HepG2 (cell line): Measurements from ENCODE around the gene AAR2. TPM values are rescaled to one million over a fixed set of nuclear protein-coding genes. Genes with fewer than 3 reads are reported as not detected.

ENCODE experiments used
- ARID2 ChIP-seq: sonication (generic); formaldehyde crosslinking; IDR thresholded peaks from 2 replicates; pipeline ENCODE4 v1.8.1; 2022; ENCODE audit warnings: mild to moderate bottlenecking, missing genetic modification reagents, borderline replicate concordance
- CBX1 ChIP-seq: IDR thresholded peaks from one replicate; pipeline ENCODE4 v1.6.1; 2016; ENCODE audit warnings: antibody characterized with exemption, low read depth
- GATAD2A ChIP-seq: IDR thresholded peaks from 2 replicates; pipeline ENCODE4 v1.6.1; 2016
- MAF1 ChIP-seq: sonication (generic); formaldehyde crosslinking; IDR thresholded peaks from 2 replicates; pipeline ENCODE4 v1.5.0; 2020; ENCODE audit warnings: missing genetic modification reagents, borderline replicate concordance
- SOX5 ChIP-seq: IDR thresholded peaks from 2 replicates; pipeline ENCODE4 v1.6.1; 2016; ENCODE audit warnings: borderline replicate concordance
- THAP11 ChIP-seq: IDR thresholded peaks from 2 replicates; pipeline ENCODE4 v1.6.1; 2016; ENCODE audit warnings: missing biosample characterization, missing genetic modification reagents
- ZFP37 ChIP-seq: sonication (generic); formaldehyde crosslinking; IDR thresholded peaks from 2 replicates; pipeline ENCODE4 v1.4.0; 2020; ENCODE audit warnings: missing genetic modification reagents, borderline replicate concordance
- ZNF350 ChIP-seq: sonication (generic); formaldehyde crosslinking; IDR thresholded peaks from 2 replicates; pipeline ENCODE4 v1.4.0; 2020; ENCODE audit warnings: mild to moderate bottlenecking, low read depth, missing genetic modification reagents, borderline replicate concordance
- ZNF460 ChIP-seq: sonication (generic); formaldehyde crosslinking; IDR thresholded peaks from 2 replicates; pipeline ENCODE4 v1.5.1; 2020; ENCODE audit warnings: missing genetic modification reagents, mild to moderate bottlenecking, borderline replicate concordance
- polyA plus RNA-seq, 8 experiments: library from polyadenylated mRNA; depleted of rRNA in 3 of 8; stranded (reverse) in 7 of 8; unstranded in 1 of 8; fragments of >200 nt; fragmentation: Illumina TruSeq in 4 of 8; extraction: Trizol in 4 of 8; gene quantifications; 2 replicates each; pipeline versions ENCODE4 v1.2.1 to v1.2.3, GENCODE V29; 2011 to 2016; ENCODE audit warnings: low read depth in 4 of 8, missing spikeins in 1 of 8, mixed read lengths in 1 of 8; ENCODE audit not compliant: insufficient read depth in 1 of 8
- total RNA-seq, 5 experiments: library from RNA; depleted of rRNA; stranded (reverse); fragments of >200 nt; fragmentation: Illumina TruSeq; extraction: Trizol; gene quantifications; 2 replicates each; pipeline ENCODE4 v1.2.3, GENCODE V29; 2016; ENCODE audit warnings: low read depth in 1 of 5
- TF ChIP-seq, protein P1 (sequence below): sonication (generic); formaldehyde crosslinking; IDR thresholded peaks from 2 replicates; pipeline ENCODE4 v1.8.1; 2023; ENCODE audit warnings: mild to moderate bottlenecking, inconsistent platforms, moderate library complexity, missing genetic modification reagents, borderline replicate concordance
- TF ChIP-seq, protein P2 (sequence below): sonication (generic); formaldehyde crosslinking; IDR thresholded peaks from 2 replicates; pipeline ENCODE4 v1.4.0; 2020; ENCODE audit warnings: missing genetic modification reagents, borderline replicate concordance
- TF ChIP-seq, protein P3 (sequence below): sonication (generic); formaldehyde crosslinking; IDR thresholded peaks from 2 replicates; pipeline ENCODE4 v1.4.0; 2020; ENCODE audit warnings: missing genetic modification reagents
- TF ChIP-seq, protein P4 (sequence below): IDR thresholded peaks from 2 replicates; pipeline ENCODE4 v1.6.1; 2018; ENCODE audit warnings: missing genetic modification reagents
- TF ChIP-seq, protein P5 (sequence below): sonication (generic); formaldehyde crosslinking; IDR thresholded peaks from 2 replicates; pipeline ENCODE4 v1.5.0; 2020; ENCODE audit warnings: mild to moderate bottlenecking, low read depth, missing genetic modification reagents, borderline replicate concordance
- TF ChIP-seq, protein P6 (sequence below): sonication (generic); formaldehyde crosslinking; IDR thresholded peaks from 2 replicates; pipeline ENCODE4 v1.5.1; 2020; ENCODE audit warnings: mild to moderate bottlenecking, missing genetic modification reagents, borderline replicate concordance

AAR2 gene
- total and polyA plus RNA-seq, 2 of the 13 experiments (the other 11 are each of a cell fraction or from before 2014, with no cell fraction given) = 45.2 to 46.2 TPM

DNA sequence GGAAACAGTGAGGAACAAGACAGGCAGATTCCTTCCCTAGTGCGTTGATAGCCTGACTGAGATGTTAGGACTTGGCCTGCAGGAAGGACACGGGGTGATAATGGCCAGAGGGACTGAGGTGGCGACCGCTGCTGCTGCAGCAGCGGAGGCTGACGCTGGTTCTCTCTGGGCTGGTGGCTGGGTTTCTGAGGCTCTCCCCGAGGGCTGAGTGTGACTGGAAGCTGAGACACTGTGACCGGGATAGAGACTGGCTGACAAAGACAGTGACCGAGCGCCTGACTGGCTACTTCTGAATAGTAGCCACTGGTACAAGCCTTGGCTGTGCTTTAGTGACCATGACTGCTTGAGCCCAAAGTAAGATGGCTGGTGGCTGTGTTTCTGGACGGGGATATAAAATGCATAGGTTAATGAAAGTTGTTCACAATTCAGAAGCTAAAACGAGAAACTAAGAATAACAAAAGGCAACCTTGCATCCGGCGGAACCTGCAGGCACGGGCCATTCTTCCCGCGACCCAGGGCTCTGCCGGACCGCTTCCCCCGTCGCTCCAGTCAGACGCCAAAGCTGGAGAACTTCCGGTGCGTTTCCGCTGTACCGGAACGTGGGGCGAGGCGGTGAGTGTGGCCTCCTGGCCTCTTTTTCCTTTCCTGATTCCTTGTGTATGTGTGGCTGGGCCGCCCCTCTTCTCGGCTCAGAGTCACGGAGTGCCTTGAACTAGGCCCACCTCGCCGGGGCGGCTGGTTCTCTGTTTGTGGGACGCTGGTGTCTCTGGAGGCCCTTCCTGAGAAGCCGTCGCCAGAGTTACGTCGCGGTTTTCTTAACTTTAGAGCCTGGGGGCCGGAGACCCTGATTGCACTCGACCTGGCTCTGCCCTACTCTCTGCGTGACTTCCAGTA lies at the start of gene AAR2 (continued):
- TF ChIP-seq, protein P1, sequence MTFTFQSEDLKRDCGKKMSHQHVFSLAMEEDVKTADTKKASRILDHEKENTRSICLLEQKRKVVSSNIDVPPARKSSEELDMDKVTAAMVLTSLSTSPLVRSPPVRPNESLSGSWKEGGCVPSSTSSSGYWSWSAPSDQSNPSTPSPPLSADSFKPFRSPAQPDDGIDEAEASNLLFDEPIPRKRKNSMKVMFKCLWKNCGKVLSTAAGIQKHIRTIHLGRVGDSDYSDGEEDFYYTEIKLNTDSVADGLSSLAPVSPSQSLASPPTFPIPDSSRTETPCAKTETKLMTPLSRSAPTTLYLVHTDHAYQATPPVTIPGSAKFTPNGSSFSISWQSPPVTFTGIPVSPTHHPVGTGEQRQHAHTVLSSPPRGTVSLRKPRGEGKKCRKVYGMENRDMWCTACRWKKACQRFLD = no peak
- TF ChIP-seq ZNF350 (CRISPR knock-in tag) = peak; percentile 99
- TF ChIP-seq, protein P2, sequence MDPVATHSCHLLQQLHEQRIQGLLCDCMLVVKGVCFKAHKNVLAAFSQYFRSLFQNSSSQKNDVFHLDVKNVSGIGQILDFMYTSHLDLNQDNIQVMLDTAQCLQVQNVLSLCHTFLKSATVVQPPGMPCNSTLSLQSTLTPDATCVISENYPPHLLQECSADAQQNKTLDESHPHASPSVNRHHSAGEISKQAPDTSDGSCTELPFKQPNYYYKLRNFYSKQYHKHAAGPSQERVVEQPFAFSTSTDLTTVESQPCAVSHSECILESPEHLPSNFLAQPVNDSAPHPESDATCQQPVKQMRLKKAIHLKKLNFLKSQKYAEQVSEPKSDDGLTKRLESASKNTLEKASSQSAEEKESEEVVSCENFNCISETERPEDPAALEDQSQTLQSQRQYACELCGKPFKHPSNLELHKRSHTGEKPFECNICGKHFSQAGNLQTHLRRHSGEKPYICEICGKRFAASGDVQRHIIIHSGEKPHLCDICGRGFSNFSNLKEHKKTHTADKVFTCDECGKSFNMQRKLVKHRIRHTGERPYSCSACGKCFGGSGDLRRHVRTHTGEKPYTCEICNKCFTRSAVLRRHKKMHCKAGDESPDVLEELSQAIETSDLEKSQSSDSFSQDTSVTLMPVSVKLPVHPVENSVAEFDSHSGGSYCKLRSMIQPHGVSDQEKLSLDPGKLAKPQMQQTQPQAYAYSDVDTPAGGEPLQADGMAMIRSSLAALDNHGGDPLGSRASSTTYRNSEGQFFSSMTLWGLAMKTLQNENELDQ (CRISPR knock-in tag) = peak; percentile 93
- TF ChIP-seq, protein P3, sequence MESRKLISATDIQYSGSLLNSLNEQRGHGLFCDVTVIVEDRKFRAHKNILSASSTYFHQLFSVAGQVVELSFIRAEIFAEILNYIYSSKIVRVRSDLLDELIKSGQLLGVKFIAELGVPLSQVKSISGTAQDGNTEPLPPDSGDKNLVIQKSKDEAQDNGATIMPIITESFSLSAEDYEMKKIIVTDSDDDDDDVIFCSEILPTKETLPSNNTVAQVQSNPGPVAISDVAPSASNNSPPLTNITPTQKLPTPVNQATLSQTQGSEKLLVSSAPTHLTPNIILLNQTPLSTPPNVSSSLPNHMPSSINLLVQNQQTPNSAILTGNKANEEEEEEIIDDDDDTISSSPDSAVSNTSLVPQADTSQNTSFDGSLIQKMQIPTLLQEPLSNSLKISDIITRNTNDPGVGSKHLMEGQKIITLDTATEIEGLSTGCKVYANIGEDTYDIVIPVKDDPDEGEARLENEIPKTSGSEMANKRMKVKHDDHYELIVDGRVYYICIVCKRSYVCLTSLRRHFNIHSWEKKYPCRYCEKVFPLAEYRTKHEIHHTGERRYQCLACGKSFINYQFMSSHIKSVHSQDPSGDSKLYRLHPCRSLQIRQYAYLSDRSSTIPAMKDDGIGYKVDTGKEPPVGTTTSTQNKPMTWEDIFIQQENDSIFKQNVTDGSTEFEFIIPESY (CRISPR knock-in tag) = peak; percentile 84
- TF ChIP-seq ZNF460 = no peak
- TF ChIP-seq CBX1 = peak; percentile 100
- no peak for TF ChIP-seq MAF1 (CRISPR knock-in tag)
- TF ChIP-seq, protein P4, sequence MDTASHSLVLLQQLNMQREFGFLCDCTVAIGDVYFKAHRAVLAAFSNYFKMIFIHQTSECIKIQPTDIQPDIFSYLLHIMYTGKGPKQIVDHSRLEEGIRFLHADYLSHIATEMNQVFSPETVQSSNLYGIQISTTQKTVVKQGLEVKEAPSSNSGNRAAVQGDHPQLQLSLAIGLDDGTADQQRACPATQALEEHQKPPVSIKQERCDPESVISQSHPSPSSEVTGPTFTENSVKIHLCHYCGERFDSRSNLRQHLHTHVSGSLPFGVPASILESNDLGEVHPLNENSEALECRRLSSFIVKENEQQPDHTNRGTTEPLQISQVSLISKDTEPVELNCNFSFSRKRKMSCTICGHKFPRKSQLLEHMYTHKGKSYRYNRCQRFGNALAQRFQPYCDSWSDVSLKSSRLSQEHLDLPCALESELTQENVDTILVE (CRISPR knock-in tag) = peak; percentile 99
- TF ChIP-seq GATAD2A = peak; percentile 93
- TF ChIP-seq, protein P5, sequence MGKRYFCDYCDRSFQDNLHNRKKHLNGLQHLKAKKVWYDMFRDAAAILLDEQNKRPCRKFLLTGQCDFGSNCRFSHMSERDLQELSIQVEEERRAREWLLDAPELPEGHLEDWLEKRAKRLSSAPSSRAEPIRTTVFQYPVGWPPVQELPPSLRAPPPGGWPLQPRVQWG (CRISPR knock-in tag) = no peak
- peak; percentile 77; the same call in 1 of the 2 replicates for TF ChIP-seq SOX5
- peak; percentile 97 for TF ChIP-seq THAP11 (CRISPR knock-in tag)
- TF ChIP-seq, protein P6, sequence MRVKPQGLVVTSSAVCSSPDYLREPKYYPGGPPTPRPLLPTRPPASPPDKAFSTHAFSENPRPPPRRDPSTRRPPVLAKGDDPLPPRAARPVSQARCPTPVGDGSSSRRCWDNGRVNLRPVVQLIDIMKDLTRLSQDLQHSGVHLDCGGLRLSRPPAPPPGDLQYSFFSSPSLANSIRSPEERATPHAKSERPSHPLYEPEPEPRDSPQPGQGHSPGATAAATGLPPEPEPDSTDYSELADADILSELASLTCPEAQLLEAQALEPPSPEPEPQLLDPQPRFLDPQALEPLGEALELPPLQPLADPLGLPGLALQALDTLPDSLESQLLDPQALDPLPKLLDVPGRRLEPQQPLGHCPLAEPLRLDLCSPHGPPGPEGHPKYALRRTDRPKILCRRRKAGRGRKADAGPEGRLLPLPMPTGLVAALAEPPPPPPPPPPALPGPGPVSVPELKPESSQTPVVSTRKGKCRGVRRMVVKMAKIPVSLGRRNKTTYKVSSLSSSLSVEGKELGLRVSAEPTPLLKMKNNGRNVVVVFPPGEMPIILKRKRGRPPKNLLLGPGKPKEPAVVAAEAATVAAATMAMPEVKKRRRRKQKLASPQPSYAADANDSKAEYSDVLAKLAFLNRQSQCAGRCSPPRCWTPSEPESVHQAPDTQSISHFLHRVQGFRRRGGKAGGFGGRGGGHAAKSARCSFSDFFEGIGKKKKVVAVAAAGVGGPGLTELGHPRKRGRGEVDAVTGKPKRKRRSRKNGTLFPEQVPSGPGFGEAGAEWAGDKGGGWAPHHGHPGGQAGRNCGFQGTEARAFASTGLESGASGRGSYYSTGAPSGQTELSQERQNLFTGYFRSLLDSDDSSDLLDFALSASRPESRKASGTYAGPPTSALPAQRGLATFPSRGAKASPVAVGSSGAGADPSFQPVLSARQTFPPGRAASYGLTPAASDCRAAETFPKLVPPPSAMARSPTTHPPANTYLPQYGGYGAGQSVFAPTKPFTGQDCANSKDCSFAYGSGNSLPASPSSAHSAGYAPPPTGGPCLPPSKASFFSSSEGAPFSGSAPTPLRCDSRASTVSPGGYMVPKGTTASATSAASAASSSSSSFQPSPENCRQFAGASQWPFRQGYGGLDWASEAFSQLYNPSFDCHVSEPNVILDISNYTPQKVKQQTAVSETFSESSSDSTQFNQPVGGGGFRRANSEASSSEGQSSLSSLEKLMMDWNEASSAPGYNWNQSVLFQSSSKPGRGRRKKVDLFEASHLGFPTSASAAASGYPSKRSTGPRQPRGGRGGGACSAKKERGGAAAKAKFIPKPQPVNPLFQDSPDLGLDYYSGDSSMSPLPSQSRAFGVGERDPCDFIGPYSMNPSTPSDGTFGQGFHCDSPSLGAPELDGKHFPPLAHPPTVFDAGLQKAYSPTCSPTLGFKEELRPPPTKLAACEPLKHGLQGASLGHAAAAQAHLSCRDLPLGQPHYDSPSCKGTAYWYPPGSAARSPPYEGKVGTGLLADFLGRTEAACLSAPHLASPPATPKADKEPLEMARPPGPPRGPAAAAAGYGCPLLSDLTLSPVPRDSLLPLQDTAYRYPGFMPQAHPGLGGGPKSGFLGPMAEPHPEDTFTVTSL (CRISPR knock-in tag) = peak; percentile 60
- 0 out of 2 replicates have a peak, but pooled peaks have one; percentile 57 for TF ChIP-seq ZFP37 (CRISPR knock-in tag)
- TF ChIP-seq ARID2 (CRISPR knock-in tag) = no peak
